ENCODE data around the gene IL31.

Gene IL31

GRCh38 chr12:122126713-122127597 is 47.1 kb downstream of the IL31 start:
- DNase-seq: no peak

- DNase-seq: no peak
These were observed 47.7 kb downstream of the IL31 start for GRCh38 chr12:122126342-122126635.

- DNase-seq: peak; percentile 52
These were observed 48.3 kb downstream of the IL31 start for GRCh38 chr12:122125452-122126341.

- no peak for DNase-seq
These were observed 49.7 kb downstream of the IL31 start for GRCh38 chr12:122124370-122124769.

GRCh38 chr12:122123761-122124145 is 50.3 kb downstream of the IL31 start:
- DNase-seq: no peak

- peak; percentile 82 for DNase-seq
These were observed 50.8 kb downstream of the IL31 start for GRCh38 chr12:122123051-122123760.
